ENCODE measurements around the gene ZCCHC24.

The ZCCHC24 gene

DNA sequence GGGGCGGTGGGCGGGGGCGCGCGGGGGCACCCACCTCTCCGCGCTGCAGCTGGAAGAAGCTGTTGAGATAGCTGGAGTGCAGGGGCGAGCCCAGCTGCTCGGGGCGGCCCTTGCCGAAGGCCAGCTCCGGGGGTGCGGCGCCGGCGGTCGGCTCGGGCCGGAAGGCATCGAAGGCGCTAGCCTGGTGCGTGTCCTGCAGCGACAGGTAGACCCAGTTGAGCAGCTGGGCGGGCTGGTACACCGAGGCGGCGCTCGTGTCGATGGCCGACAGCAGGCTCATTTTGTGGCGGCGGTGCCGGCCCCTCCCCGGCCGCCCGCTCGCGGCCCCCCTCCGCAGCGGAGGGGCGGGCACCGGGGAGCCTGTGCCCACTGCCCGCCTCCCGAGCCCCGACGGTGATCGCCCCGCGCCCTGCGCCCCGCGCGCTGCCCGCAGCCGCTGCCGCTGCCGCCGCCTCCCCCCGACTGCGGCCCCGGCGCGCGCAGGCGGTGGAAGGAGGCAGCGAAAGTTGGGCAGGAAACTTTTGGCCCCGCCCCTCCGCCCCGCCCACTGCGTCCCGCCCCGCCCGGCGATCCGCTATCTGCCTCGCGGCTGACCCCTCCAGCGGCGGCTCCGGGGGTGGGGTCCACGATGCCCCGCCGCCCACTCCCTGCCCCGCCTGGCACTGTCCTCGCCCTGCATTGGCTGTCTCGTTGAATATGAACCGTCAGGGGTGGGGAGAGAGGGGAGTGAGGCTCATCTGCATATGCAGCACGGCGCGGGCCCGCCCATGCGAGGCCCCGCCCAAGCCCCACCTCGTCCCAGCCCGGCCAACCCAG is at the start of gene ZCCHC24:
ZCCHC24 (minus strand) TSS at position 464 of the 816 bp plus-strand sequence; CDS start at position 280, 184 bp downstream.
- DNase-seq (ENCODE audit: low read depth), result peak; percentile 94

DNA sequence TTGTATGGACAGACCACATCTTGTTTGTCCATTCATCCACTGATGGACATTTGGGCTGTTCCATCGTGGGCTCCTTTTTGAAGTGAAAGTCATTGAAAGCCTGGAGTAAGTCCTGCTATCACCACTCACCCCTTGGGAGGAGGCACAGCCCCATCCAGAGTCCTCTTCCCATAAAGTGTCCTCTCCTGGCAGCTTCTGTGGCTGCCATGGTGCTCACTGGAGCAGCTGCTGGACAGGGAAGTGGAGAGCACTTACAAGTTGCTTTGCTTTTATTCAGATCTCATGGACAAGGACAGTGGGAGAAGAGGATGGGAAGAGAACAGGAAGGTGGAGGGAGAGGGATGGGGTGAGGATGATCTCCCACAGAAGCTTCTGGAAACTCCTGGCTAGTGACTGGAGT is 48.4 kb upstream of the ZCCHC24 start:
- no peak for DNase-seq (ENCODE audit: low read depth)

DNA sequence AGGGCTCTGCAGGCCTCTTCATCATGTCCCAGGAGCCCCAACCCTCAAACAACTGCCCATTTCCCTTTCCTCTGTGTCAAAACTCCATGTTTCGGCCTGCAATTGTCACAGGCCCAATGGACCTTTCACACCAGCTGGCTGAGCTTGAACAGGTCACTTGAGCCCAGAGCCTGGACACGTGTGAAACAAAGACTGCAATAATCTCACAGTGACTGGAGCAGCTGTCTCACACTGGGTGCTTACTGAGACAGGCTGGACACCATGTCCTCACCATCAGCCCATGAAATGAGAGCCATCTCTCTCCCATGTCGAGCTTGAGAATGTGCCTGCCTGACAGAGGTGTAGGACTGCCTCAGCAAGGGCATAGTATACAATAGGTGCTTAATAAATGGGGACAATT is 47.4 kb upstream of the ZCCHC24 start:
- DNase-seq (ENCODE audit: low read depth), result no peak

DNA sequence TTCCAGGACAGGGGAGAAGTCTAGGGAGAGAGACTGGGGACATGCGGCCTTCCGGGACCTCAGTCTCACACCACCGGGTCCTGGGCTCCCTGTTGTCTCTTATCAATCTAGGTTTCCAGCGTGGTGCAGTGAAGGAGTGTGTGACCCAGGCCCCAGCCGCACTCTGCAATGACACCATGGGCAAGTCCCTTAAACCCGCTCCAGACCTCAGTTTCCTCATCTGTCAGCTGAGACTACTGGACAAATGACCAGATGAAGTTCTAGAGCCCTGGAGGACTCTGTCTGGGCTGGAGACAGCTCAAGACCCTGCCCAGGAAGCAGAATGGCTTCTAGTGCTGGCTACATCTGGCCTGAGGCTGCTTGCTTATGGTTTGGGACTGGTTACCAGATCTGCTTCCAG is 46.8 kb upstream of the ZCCHC24 start:
- DNase-seq (ENCODE audit: low read depth), result no peak

DNA sequence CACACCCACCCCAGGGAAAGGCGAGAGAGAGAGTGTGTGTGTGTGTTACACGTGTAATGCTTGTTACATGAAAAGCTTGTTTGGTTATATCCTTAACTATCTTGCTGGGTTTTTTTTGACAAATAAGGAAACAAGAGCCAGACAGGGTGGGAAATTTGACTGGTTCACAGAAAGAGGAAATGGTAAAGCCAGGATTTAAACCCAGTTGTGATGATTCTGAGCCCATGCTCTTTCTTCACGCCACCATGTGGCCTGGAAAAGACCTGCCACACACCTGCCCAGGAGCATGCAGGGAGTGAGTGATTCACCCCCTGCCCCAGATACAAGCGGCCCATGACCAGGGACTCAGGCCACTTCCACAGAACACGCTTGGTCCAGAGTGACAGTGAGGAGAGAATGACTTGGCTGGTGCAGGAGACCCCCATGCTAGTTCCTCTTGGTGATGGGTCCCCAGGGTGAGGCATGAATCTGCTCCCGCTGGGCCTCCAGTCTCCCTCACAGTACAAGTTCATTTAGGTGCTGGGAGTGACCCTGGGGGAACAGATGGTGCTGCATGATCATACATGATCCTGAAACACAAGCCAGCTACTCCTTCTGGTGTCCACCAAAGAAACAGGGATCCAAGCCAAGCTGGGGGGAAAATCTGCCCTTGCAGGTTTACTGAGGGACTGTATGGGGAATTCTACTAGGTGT is 45.9 kb upstream of the ZCCHC24 start:
- DNase-seq (ENCODE audit: low read depth), result no peak

DNA sequence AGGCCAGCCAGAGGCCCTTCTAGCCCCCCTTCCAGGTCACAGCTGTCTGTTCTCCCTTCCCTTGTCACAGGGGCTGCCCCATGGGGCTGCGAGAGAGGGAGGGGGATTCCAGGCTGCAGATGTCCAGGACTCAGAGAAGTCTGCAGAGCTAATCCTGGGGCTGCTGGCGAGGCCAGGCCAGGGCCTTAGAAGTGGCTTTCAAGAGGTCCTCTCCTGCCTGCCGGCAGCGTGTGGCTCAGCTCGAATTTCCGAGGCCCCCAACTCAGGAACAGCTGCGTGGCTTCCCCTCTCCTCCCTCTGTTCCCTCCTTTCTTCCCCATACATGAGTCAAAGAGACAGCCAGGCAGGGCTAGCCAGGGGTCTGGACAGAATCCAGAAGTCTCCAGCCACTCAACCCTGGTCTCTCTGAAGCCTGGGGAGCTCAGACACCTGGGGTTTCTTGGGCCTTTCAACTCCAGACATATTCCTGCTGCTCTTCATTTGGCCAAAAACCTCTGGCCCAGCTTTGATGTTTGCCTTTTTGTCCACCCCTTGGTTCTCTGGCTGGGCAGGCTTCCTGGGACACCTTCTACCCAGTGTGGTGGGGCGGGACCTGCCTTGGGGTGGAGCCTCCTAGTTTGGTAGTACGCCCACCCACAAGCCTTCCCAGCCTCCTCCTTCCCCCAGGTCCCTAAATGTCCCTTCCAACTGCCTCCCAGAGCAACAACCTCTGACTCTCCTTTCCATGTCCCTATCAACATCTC is 45.1 kb upstream of the ZCCHC24 start:
- no peak for DNase-seq (ENCODE audit: low read depth)

DNA sequence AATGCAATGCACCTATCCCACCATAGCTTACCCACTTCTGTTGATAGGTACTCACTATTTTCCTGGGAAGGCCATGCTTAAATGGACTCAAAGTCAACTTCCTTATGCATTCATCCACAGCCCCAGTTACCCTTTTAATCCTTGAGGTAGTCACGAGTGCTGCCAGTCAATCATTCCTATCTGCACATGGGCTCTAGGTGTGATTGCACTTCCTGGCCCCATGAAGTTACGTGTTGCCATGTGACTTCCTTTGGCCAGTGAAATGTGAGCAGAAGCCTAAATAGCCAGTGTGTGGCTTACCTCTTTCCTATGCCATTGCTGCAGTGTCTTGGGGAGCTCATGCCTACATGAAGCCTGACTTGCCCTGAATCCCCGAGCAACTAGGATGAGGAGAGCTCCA is 43.4 kb upstream of the ZCCHC24 start:
- DNase-seq (ENCODE audit: low read depth), result no peak

DNA sequence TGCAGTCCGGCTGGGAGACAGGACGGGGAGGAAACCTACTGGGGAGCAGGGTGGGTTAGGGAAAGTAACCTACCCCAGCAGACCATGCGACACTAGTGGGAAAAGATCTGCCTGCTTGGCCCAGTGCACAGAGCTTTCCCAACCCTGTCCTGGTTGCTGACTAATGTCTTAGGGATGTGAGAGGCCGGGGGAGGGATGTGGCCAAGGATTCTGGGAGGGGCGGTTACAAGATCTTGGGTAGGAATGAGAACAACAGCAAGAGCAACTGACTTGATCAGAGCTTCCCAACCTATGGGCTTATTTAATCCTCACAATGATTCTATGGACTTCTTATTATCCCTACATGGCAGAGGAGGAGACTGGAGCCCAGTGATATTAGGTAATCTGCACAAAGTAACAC is 42.9 kb upstream of the ZCCHC24 start:
- no peak for DNase-seq (ENCODE audit: low read depth)

DNA sequence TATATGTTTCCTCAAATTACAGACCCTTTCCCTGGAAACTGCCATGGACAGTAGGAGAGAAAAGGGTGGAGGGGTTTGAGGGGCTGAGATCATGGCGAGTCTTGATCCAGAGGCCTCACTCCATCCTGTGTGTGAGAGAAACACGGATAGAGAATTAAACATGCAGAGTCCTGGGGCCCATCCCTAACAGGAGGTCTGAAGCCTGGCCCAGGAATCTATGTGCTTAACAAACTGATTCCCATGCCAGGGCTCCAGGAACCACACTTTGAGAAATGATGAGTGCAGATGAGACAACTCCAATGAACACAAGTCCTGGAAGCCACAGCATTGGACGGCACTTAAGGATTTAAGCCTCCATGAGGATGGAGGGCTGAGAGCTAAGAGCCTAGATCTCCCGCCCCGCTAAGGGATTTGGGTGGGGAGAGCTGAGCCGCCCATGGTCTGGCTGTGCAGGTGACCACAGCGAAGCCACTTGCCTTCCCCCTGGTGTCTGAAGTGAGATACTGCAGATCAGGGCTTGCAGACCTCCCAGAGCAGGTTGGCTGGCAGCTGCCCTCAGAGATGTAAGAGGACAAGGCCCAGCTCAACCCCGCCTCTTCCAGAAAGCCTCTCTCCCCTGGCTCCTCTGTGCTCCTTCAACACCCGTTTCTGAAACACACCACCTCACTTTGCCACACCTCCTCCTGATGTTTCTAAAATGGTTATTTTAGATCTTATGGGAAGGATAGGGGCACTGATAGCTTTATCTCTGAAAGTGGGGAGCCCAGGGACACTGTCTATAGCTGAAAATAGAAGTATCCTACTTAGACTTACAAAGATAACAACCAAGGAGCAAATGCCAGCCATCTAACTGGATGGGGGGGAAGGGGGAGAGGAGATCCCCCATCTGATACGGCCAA is 42.1 kb upstream of the ZCCHC24 start:
- DNase-seq (ENCODE audit: low read depth), result no peak

DNA sequence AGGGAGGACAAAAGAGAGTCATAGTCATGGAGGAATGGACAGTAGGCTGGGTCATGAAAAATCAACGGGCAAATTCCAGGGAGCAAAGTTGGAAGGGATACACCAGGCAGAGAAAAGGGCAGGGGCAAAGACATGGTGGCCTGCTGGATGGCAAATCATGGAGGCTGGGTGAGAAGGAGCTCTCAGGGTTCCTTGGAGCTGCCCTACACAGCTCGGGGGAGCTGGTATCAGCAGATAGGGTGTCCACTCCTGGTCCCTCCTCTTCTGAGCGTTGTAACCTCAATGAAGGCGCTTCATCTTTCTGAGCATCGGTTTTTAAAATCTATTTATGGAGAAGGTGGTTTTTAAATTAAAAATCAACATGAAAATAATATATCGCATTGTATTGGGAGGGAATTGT is 39.1 kb upstream of the ZCCHC24 start:
- no peak for DNase-seq (ENCODE audit: low read depth)

DNA sequence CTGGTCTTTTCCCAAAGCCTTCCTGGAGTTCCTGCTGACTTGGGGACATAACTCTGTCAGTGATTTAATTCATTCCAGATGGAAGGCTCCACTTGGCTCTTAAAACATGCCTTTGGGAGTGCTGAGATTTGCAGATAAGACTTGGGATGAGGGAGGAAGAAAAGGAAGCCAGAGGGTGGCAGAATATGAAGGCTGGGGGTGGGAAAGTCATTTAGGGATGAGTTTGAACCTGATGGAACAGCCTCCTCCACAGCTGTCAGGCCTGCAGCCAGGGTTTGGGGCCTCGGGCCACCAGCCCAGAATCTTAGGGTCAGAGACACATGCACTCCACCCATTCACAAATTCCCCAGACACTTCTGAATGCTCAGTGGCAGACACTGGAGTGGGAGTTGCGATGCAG is 38.5 kb upstream of the ZCCHC24 start:
- DNase-seq (ENCODE audit: low read depth), result no peak

DNA sequence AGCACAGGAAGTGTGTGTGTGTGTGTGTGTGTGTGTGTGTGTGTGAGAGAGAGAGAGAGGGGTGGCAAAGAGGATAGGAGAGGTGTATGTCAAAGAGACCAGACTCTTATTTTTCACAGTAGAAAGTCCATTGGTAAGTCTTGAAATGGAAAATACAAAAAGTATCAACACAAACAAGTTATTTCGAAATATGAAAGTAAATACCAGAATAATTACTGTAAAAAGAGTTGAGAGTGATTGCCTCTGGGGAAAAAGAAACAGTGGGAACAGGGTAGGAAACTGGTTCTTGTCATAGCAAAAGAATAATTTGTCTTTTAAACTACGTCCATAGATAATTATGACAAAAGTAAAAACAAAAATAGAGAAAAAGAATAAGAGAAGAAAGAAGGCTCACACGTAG is 37.9 kb upstream of the ZCCHC24 start:
- DNase-seq (ENCODE audit: low read depth), result no peak

DNA sequence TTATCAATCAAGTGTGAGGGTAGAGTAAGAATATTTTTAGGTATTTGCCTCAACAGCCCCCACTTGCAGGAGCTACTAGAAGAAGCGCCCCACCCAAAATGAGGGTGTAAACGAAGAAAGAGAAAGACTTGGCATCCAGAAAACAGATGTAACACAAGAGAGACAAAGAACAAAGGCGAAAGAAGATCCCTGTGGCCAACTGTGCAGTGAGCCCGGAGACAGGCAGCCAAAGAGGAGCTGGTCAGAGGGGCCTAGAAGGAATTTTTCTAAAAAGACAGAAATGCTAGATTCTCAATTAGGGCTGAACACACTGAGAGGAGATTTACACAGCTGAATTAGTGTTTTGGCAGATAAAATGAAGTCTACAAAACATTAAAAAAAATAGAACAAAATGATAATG is 37.3 kb upstream of the ZCCHC24 start:
- no peak for DNase-seq (ENCODE audit: low read depth)

DNA sequence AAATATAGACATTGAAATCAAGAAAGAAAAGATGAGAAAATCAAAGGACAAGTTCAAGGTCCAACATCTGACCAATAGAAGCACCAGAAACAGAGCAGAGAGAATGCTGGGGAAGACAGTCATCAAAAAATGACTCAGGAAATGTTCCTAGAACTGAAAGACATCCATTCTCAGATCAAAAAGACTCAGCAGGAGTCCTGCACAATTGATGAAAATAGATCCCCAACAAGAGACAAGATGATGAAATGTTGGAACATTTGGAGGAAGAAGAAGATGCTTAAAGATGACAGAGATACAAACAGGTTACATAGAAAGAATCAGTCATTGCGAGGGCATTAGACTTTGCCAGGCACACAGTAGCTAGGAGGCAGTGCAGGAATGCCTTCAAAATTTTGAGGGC is 36.9 kb upstream of the ZCCHC24 start:
- DNase-seq (ENCODE audit: low read depth), result no peak

DNA sequence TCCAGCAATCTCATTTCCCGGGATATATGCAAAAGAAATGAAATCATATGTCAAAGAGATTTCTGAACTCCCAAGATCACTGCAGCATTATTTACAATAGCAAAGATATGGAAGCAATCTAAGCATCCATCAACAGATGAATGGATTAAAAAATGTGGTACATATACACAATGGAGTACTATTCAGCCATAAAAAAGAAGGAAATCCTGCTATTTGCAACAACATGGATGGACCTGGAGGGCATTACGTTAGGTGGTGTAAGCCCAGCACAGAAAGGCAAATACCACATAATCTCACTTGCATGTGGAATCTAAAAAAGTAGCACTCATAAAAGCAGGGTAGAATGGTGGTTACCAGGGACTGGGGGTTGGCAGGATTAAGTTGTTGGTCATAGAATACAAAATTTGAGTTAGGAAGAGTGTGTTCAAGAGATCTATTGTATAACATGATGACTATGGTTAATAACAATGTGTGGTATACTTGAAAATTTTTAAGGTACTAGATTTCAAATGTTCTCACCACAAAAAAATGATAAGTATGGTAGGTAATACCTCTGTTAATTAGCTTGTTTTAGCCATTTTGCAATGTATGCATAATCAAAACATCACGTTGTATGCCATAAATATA is 34.0 kb upstream of the ZCCHC24 start:
- DNase-seq (ENCODE audit: low read depth), result no peak

DNA sequence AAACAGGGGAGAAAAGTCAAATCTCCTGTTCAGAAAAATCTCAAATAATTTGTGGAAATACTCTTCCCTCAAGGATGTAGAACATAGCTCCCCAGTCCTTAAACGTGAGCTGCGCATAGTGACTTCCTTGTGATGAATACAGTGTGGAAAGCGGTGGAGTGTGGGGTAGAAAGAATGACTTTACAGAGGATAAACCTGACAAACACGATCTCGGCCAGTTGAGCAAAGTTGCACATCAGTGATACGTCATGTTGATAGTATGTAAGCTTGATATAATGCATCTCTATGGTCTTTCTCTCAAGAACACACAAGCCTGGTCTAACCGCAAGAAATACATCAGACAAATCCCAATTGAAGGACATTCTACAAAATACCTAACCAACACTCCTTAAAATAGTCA is 32.0 kb upstream of the ZCCHC24 start:
- DNase-seq (ENCODE audit: low read depth), result no peak

DNA sequence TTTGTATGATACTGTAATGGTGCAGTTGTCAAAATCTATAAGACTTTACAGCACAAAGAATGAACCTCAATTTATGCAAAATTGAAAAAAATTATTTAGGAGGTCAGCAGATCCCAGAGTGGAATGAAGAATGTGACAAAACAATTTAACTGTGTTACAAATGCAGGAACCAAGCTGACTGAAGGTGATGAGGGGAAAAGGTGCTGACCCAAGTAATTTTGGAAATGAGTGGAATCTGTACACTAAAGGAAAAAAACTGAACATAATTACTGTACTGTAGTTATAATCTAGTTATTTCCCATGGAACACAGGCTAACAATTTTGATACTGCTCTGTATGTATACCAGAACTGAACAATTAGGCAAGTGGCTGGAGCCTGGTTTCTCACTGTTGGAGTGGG is 31.2 kb upstream of the ZCCHC24 start:
- DNase-seq (ENCODE audit: low read depth), result no peak

DNA sequence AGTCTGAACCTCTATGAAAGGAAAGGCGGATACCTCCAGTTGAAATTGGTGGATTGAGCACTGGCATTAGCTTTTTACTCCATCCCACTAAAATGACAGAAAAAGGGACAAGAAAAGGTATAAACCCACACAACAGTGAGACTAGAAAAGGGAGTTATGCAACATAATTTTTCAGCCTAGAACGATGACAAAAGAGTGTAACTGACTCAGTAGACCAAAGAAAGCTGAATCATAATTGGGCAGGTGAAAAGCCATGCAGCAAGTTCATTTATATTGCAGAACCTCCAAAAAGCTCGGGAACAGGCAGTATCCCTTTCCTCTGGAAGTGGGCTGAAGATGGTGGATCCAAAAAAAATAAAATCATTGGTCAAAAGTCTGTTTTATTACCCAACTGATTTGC is 30.5 kb upstream of the ZCCHC24 start:
- no peak for DNase-seq (ENCODE audit: low read depth)

DNA sequence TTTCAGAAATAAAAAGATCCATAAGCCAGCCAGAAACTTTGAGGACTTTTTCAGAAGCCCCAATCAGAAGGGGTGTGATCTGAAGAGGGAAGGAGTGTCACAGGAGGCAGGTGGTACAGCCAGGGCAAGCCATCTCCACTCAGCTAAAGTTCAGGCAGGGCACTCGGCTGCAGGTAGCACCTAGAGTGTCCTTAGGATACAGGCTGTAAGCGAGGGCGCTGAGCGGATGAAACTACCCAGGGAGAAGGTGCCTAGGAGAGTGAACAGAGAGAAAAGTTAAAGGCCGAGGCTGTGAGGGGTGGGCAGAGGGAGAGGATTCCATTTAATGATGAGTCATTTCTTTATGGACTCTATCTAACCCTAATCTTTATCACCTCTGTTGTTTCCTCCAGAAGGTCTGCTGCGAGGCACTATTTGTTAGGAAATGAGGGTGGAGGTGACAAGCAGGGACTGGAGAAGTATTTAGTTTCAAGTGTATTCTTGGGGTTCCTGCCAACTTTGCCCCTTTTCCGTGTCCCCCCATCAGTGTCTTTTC is 29.8 kb upstream of the ZCCHC24 start:
- no peak for DNase-seq (ENCODE audit: low read depth)

DNA sequence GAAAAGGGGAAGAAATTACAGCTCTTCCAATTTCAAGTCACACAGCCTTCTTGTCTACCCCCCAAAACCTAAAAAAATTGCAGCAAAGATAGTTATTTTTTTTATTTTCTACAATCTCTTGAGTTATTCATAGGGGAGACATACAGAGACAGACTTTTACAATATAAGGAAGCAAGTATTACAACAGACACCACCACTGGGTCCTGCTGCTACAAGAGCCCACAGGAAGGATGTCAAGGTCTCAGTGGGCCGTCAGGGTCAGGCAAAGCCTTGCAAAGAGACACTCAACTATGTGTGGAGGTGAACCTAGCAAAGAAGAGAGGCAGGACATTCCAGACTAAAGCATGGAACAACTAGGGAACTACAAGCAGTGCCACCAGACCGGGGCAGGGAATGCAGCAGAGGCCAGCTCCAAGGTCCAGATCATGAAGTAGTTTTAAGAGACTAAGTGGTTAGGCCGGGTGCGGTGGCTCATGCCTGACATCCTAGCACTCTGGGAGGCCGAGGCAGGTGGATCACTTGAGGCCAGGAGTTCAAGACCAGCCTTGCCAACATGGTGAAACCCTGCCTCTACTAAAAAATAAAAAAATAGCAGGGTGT is 28.2 kb upstream of the ZCCHC24 start:
- DNase-seq (ENCODE audit: low read depth), result no peak

DNA sequence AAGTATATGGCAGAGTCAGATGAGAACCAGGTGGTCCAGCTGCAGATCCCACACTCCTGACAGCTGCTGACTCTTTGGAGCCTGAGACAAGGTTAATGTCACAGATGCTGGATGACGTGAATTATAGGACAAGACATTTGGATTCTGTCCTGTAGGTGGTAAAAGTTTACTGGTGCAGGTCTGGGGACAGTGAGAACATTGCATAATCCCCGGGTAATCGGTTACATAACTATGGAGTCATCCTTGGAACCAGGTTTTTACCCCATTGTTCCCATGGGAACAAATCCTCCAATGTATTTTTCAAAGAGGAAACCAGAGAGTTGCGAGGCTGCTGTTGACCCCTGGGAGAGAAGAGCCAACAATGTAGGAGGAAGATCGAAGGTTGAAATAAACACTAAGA is 27.5 kb upstream of the ZCCHC24 start:
- DNase-seq (ENCODE audit: low read depth), result no peak

Data from activated T-helper 1 cell treated with Interleukin-2 at 50 U/mL for 16 hours (primary cell).